GM12875 (cell line): Measurements from ENCODE around the gene TLR10.

ENCODE experiments used
- H3K4me3 ChIP-seq: one replicate; pipeline ENCODE4 v1.5.1; 2011; ENCODE audit warnings: low read depth, low read length, control low read depth
- TF ChIP-seq, protein P1 (sequence below): IDR thresholded peaks from 2 replicates; pipeline ENCODE4 v1.5.1; 2011; ENCODE audit warnings: low read depth, mild to moderate bottlenecking, control low read depth, inconsistent platforms, low read length, moderate library complexity, borderline replicate concordance; ENCODE audit not compliant: insufficient read depth

Gene TLR10

DNA sequence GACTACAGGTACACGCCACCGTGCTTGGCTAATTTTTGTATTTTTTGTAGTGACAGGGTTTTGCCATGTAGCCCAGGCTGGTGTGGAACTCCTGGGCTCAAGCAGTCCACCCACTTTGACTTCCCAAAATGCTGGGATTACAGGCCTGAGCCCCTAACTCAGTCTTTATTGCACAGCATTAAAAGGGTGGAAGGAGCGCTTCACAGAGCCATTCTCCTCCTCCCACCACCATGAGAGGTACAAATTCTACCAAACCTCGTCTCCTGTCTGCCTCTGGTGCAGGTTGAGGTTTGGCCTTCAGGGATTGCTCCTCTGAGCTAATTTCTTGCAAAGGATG lies 52.3 kb downstream of the TLR10 start:
- no peak overlapping the region for H3K4me3 ChIP-seq
- TF ChIP-seq, protein P1, sequence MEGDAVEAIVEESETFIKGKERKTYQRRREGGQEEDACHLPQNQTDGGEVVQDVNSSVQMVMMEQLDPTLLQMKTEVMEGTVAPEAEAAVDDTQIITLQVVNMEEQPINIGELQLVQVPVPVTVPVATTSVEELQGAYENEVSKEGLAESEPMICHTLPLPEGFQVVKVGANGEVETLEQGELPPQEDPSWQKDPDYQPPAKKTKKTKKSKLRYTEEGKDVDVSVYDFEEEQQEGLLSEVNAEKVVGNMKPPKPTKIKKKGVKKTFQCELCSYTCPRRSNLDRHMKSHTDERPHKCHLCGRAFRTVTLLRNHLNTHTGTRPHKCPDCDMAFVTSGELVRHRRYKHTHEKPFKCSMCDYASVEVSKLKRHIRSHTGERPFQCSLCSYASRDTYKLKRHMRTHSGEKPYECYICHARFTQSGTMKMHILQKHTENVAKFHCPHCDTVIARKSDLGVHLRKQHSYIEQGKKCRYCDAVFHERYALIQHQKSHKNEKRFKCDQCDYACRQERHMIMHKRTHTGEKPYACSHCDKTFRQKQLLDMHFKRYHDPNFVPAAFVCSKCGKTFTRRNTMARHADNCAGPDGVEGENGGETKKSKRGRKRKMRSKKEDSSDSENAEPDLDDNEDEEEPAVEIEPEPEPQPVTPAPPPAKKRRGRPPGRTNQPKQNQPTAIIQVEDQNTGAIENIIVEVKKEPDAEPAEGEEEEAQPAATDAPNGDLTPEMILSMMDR: no peak

DNA sequence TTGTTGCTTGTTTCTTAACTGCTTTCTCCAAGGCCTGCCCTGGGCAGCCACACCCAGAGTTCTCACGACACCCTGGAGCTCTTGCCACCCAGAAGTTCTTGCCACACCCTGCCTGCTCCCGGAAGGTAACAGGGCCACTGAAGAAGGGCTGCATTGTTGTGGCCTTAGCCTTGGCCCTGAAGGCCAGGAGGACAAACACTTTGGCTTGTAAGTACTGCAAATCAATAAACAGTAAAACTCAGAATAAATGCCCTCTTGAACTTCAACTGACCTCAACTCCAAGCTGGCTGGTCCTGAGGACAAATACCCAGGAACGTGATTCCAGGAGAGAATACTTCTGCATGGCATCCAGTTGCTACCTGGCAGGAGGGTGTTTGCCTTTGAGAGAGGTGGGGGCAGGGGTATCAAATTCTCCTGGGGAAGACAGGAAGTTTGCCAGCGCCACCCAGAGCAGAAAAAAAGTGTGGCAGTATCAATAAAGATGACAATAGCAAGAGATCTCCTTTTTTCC lies 54.1 kb downstream of the TLR10 start:
- H3K4me3 ChIP-seq: no peak overlapping the region
- TF ChIP-seq, protein P1: no peak

DNA sequence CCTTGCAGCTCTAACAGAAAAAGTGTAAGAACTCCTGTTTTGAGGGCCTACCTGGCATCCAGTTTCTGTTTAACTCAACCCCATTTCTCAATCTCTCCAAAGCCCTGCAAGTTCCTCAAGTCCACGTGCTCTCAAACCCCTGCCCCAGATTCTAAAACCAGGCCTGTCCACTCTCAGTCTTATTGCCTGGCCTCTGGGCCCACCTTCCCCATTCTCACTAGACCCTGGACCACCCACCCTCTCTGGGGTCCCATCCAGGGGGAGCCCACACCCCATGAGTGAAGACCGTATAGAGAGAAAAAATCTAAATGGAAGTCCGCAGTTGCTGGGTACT lies 58.3 kb downstream of the TLR10 start:
- TF ChIP-seq, protein P1: no peak
- no peak overlapping the region for H3K4me3 ChIP-seq

DNA sequence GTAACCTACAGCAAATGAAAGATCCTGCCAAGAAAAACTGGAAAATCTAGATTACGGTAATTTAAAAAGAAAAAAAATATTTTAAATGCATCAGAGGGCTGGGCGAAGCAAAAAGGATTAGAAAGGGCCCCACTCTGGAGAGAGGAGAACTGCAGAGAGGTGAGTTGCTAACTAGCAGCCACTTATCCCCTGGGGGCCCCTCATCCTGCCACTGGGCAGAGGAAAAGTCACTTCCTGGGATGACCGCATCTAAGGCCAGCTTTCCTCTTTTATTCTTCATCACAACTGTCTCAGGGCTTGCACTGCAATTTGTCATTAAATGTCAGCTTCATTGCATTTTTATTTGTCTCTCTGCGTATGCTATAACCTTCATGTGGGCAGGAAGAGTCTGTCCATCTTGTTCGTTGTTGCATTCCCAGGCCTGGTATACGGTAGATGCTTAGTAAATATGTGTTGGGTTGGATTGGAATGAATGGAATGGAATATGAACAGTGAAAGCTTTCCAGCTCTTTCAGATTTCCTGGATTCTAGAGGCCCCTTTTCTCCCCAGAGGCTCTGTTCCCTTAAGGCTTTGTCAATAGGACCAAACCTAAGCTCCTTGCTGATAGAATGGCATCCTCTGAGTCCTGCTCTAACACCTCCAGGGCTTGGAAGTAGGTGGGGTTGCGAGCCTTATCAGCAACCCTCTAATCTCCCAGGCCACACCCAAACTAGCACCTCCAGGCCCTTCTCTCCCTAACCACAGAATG lies 58.9 kb downstream of the TLR10 start:
- TF ChIP-seq, protein P1: no peak
- H3K4me3 ChIP-seq: no peak overlapping the region

DNA sequence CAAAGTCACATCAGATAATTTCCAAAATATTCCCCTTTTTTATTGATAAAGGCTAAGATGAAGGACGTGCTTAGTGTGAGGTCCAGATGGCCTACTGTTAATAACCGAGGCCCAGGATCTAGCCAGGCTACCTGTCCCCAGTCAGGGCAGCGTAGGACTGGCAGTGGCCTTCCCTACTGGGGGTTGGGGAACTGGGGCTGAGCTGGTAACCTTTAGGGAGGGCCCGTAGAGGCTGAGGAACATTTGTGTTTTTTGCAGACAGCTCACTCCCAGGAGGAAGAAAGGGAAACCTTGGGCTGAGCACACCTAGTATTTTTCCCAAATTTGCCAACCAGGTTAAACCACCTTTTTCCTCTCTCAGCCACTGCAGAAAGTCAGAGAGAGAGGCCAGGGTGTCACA lies 59.7 kb downstream of the TLR10 start:
- TF ChIP-seq, protein P1: no peak
- H3K4me3 ChIP-seq: no peak overlapping the region
